Endodermal cell (in vitro differentiated cells): ENCODE measurements around the gene SLC2A4. TPM values are rescaled to one million over a fixed set of nuclear protein-coding genes. Genes with fewer than 3 reads are reported as not detected.

Experiments used
- DNase-seq: peaks from one replicate; pipeline ENCODE4 v3.0.0-alpha.2; 2017
- H3K27ac ChIP-seq: 2 replicates; pipeline ENCODE4 v1.5.1; 2013; ENCODE audit warnings: mild to moderate bottlenecking, low read depth, low read length, moderate library complexity
- H3K27me3 ChIP-seq: 2 replicates; pipeline ENCODE4 v1.6.1; 2013; ENCODE audit warnings: mild to moderate bottlenecking, low read length, moderate library complexity; ENCODE audit not compliant: insufficient read depth, control insufficient read depth, poor library complexity, severe bottlenecking
- H3K36me3 ChIP-seq: 2 replicates; pipeline ENCODE4 v1.7.0; 2013; ENCODE audit warnings: mild to moderate bottlenecking, low read length, moderate library complexity; ENCODE audit not compliant: control insufficient read depth, insufficient read depth
- H3K4me1 ChIP-seq: one replicate; pipeline ENCODE4 v1.7.0; 2013; ENCODE audit warnings: low read length; ENCODE audit not compliant: control insufficient read depth, insufficient read depth
- H3K4me3 ChIP-seq: 2 replicates; pipeline ENCODE4 v1.5.1; 2013; ENCODE audit warnings: mild to moderate bottlenecking, low read length, moderate library complexity
- H3K9ac ChIP-seq: 2 replicates; pipeline ENCODE4 v1.6.1; 2013; ENCODE audit warnings: mild to moderate bottlenecking, low read length, moderate library complexity; ENCODE audit not compliant: poor library complexity, severe bottlenecking; ENCODE audit errors: extremely low read depth
- H3K9me3 ChIP-seq: 2 replicates; pipeline ENCODE4 v1.6.1; 2013; ENCODE audit warnings: mild to moderate bottlenecking, low read length, moderate library complexity; ENCODE audit not compliant: control insufficient read depth
- H3K27ac Mint-ChIP-seq: 2 replicates; pipeline ENCODE4 v1.8.0; 2020; ENCODE audit warnings: mixed read lengths
- H3K27me3 Mint-ChIP-seq: 2 replicates; pipeline ENCODE4 v1.8.0; 2021; ENCODE audit warnings: mild to moderate bottlenecking, mixed read lengths; ENCODE audit not compliant: insufficient read depth
- H3K36me3 Mint-ChIP-seq: 2 replicates; pipeline ENCODE4 v1.8.0; 2020; ENCODE audit warnings: low read depth, mixed read lengths
- H3K4me1 Mint-ChIP-seq: 2 replicates; pipeline ENCODE4 v1.8.0; 2020; ENCODE audit warnings: mixed read lengths
- H3K4me3 Mint-ChIP-seq: 2 replicates; pipeline ENCODE4 v1.8.0; 2020; ENCODE audit warnings: mild to moderate bottlenecking, moderate library complexity, mixed read lengths
- H3K9me3 Mint-ChIP-seq: 2 replicates; pipeline ENCODE4 v1.8.0; 2020; ENCODE audit warnings: mild to moderate bottlenecking, mixed read lengths
- WGBS, 2 experiments: methylation state at CpG; one replicate each; pipeline versions ENCODE4 v1.1.5 to v1.1.7; 2013; ENCODE audit warnings: missing lambda C conversion rate in 2 of 2, mixed read lengths in 1 of 2; ENCODE audit not compliant: insufficient coverage in 1 of 2, insufficient read length in 1 of 2; 5-methylcytosine and 5-hydroxymethylcytosine counted together
- total RNA-seq, 2 donors: library from RNA; stranded (reverse); fragmentation: NEBNext Ultra II Directional in 1 of 2; extraction: Animal tissue kit (Norgen Biotek cat#: 25700) in 1 of 2; gene quantifications; 2 replicates in 1 of 2; 3 replicates in 1 of 2; pipeline ENCODE4 v1.2.1, GENCODE V29; 2021
- TF ChIP-seq, protein P1 (sequence below): fragments of 200-600 bp; sonication (generic); conservative IDR thresholded peaks from 2 replicates; pipeline ENCODE4 v1.5.0; 2021; ENCODE audit warnings: antibody characterized with exemption, mild to moderate bottlenecking

The SLC2A4 gene
- total RNA-seq, 2 donors from 2014 or later: 2.2 to 5.4 TPM

- no peak for DNase-seq
- H3K4me3 ChIP-seq: peak overlapping the region; percentile 99
- TF ChIP-seq, protein P1, sequence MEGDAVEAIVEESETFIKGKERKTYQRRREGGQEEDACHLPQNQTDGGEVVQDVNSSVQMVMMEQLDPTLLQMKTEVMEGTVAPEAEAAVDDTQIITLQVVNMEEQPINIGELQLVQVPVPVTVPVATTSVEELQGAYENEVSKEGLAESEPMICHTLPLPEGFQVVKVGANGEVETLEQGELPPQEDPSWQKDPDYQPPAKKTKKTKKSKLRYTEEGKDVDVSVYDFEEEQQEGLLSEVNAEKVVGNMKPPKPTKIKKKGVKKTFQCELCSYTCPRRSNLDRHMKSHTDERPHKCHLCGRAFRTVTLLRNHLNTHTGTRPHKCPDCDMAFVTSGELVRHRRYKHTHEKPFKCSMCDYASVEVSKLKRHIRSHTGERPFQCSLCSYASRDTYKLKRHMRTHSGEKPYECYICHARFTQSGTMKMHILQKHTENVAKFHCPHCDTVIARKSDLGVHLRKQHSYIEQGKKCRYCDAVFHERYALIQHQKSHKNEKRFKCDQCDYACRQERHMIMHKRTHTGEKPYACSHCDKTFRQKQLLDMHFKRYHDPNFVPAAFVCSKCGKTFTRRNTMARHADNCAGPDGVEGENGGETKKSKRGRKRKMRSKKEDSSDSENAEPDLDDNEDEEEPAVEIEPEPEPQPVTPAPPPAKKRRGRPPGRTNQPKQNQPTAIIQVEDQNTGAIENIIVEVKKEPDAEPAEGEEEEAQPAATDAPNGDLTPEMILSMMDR: no peak
- Mint-ChIP-seq H3K4me1 (peaks cover 30% of the 10 kb centered on the region), H3K27me3 (no peaks in the 10 kb centered on the region), H3K27ac (peak overlapping the region; percentile 26), H3K36me3 (peaks cover 51% of the 10 kb centered on the region), H3K4me3 (no peak overlapping the region), H3K9me3 (no peaks in the 10 kb centered on the region)
- 92 to 96% methylated on average over 5 to 7 of the region's 7 CpGs for WGBS, 2 experiments
- no peak overlapping the region for H3K9ac ChIP-seq
- no peaks in the 10 kb centered on the region for H3K27me3 ChIP-seq
- H3K4me1 ChIP-seq: peaks cover 5% of the 10 kb centered on the region
- no peaks in the 10 kb centered on the region for H3K9me3 ChIP-seq
- H3K36me3 ChIP-seq: peaks cover 49% of the 10 kb centered on the region
- H3K27ac ChIP-seq: no peak overlapping the region
Observed at GRCh38 chr17:7311110-7311705, 29.7 kb downstream of the SLC2A4 start.

DNA sequence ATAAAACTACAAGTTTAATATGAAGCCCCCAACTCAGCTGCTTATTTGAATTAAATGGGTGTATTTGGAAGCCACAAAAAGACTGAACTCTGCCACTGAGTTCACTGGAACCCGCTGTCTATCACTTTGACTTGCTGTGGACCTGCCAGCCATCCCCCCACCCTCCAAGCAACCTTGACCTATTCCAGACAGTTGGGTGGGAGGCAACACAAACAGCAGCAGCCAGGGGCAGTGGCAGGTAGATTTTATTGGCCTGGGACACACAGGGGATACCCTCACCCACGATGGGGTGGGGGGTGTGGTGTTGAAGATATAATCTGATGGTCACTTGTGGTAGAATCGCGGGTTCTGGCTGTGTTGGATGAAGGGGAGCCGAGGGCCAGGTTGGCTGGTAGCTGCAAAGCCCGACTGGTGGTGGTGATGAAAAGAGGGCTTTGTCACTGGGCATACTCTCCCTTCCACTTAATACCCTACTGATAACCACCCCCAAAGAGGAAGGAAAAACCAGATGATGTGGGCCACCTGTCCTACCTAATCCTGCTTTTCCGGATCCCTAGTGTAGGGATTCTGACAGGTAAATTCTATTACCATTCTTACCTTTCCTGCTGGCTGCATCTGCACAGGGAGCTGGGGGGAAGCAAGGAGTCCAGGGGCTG, 31.0 kb downstream of the SLC2A4 start:
- H3K9me3 Mint-ChIP-seq: no peaks in the 10 kb centered on the region
- DNase-seq: no peak
- Histone ChIP-seq H3K4me3 (no peak overlapping the region), H3K9ac (no peak overlapping the region), H3K4me1 (peaks cover 5% of the 10 kb centered on the region), H3K36me3 (peaks cover 56% of the 10 kb centered on the region), H3K27ac (no peak overlapping the region), H3K27me3 (no peaks in the 10 kb centered on the region), H3K9me3 (no peaks in the 10 kb centered on the region)
- H3K4me1 Mint-ChIP-seq: peaks cover 28% of the 10 kb centered on the region
- TF ChIP-seq, protein P1: no peak
- peak overlapping the region; percentile 67 for H3K27ac Mint-ChIP-seq
- peaks cover 56% of the 10 kb centered on the region for H3K36me3 Mint-ChIP-seq
- no peaks in the 10 kb centered on the region for H3K27me3 Mint-ChIP-seq
- H3K4me3 Mint-ChIP-seq: no peak overlapping the region
- WGBS, 2 experiments: 80 to 98% methylated on average over 2 to 7 of the region's 7 CpGs

GRCh38 chr17:7313088-7313889, 31.8 kb downstream of the SLC2A4 start:
- H3K27me3 ChIP-seq: no peaks in the 10 kb centered on the region
- H3K27ac ChIP-seq: no peak overlapping the region
- H3K36me3 ChIP-seq: peaks cover 60% of the 10 kb centered on the region
- H3K4me1 ChIP-seq: peaks cover 5% of the 10 kb centered on the region
- H3K4me3 ChIP-seq: no peak overlapping the region
- no peaks in the 10 kb centered on the region for H3K9me3 Mint-ChIP-seq
- DNase-seq: peak; percentile 84
- H3K36me3 Mint-ChIP-seq: peaks cover 62% of the 10 kb centered on the region
- peak overlapping the region; percentile 72 for H3K4me3 Mint-ChIP-seq
- peak overlapping the region; percentile 67 for H3K27ac Mint-ChIP-seq
- TF ChIP-seq, protein P1: peak; percentile 57
- WGBS, 2 experiments: 88 to 96% methylated on average over 6 to 7 of the region's 7 CpGs
- no peaks in the 10 kb centered on the region for H3K9me3 ChIP-seq
- no peak overlapping the region for H3K9ac ChIP-seq
- H3K27me3 Mint-ChIP-seq: no peaks in the 10 kb centered on the region
- peaks cover 28% of the 10 kb centered on the region for H3K4me1 Mint-ChIP-seq
